Subcutaneous abdominal adipose tissue (tissue), 5 donors: Measurements from ENCODE around the gene GLB1L2.

Experiments
- H3K27ac ChIP-seq: one replicate; pipeline ENCODE4 v1.7.0; 2013; ENCODE audit warnings: low read depth, mild to moderate bottlenecking, inconsistent platforms, low read length, moderate library complexity
- H3K27me3 ChIP-seq, 5 donors: one replicate each; pipeline ENCODE4 v1.7.0; 2013; ENCODE audit warnings: low read length in 5 of 5, inconsistent platforms in 1 of 5; ENCODE audit not compliant: control insufficient read depth in 5 of 5, insufficient read depth in 4 of 5
- H3K36me3 ChIP-seq, 5 donors: one replicate each; pipeline ENCODE4 v1.7.0; 2013; ENCODE audit warnings: low read length in 5 of 5; ENCODE audit not compliant: control insufficient read depth in 5 of 5, insufficient read depth in 5 of 5
- H3K4me1 ChIP-seq, 5 donors: one replicate each; pipeline ENCODE4 v1.7.0; 2013; ENCODE audit warnings: low read length in 5 of 5, mild to moderate bottlenecking in 3 of 5, moderate library complexity in 1 of 5; ENCODE audit not compliant: control insufficient read depth in 5 of 5, insufficient read depth in 5 of 5
- H3K4me3 ChIP-seq, 5 donors: one replicate each; pipeline ENCODE4 v1.7.0; 2013; ENCODE audit warnings: low read length in 5 of 5, low read depth in 1 of 5
- H3K9ac ChIP-seq, 5 donors: one replicate each; pipeline ENCODE4 v1.7.0; 2013; ENCODE audit warnings: low read length in 5 of 5, mild to moderate bottlenecking in 4 of 5, moderate library complexity in 3 of 5
- H3K9me3 ChIP-seq, 5 donors: one replicate each; pipeline ENCODE4 v1.7.0; 2013; ENCODE audit warnings: low read length in 5 of 5; ENCODE audit not compliant: control insufficient read depth in 5 of 5
- donor health status: healthy.
- donor health status: healthy.
- donor health status: healthy.
- donor health status: healthy.
- donor health status: healthy.

Gene GLB1L2

GRCh38 chr11:134374171-134374570 lies 42.4 kb downstream of the GLB1L2 start:
- Histone ChIP-seq H3K4me3 (no peak overlapping the region), H3K27ac (no peak overlapping the region), H3K4me1 (peaks cover 0 to 2% (median 0%) of the 10 kb centered on the region in 5 donors), H3K27me3 (peaks cover 0 to 12% (median 0%) of the 10 kb centered on the region in 5 donors), H3K9me3 (no peaks in the 10 kb centered on the region), H3K36me3 (no peaks in the 10 kb centered on the region), H3K9ac (no peak overlapping the region)

- Histone ChIP-seq H3K27ac (no peak overlapping the region), H3K4me1 (peaks cover 0 to 2% (median 0%) of the 10 kb centered on the region in 5 donors), H3K9me3 (no peaks in the 10 kb centered on the region), H3K27me3 (peaks cover 0 to 11% (median 4%) of the 10 kb centered on the region in 5 donors), H3K4me3 (no peak overlapping the region), H3K9ac (no peak overlapping the region), H3K36me3 (no peaks in the 10 kb centered on the region)
Observed at GRCh38 chr11:134374891-134375550, 43.2 kb downstream of the GLB1L2 start.

GRCh38 chr11:134376150-134376921 lies 44.5 kb downstream of the GLB1L2 start:
- Histone ChIP-seq H3K27ac (no peak overlapping the region), H3K9ac (no peak overlapping the region), H3K9me3 (no peaks in the 10 kb centered on the region), H3K4me1 (peaks cover 0 to 2% (median 0%) of the 10 kb centered on the region in 5 donors), H3K27me3 (peaks cover 0 to 7% (median 4%) of the 10 kb centered on the region in 5 donors), H3K4me3 (no peak overlapping the region), H3K36me3 (no peaks in the 10 kb centered on the region)

GRCh38 chr11:134377876-134378275 lies 46.1 kb downstream of the GLB1L2 start:
- peaks cover 0 to 7% (median 4%) of the 10 kb centered on the region in 5 donors for H3K27me3 ChIP-seq
- peaks cover 0 to 2% (median 0%) of the 10 kb centered on the region in 5 donors for H3K4me1 ChIP-seq
- no peak overlapping the region for H3K27ac ChIP-seq
- H3K4me3 ChIP-seq: no peak overlapping the region
- H3K36me3 ChIP-seq: no peaks in the 10 kb centered on the region
- no peak overlapping the region for H3K9ac ChIP-seq
- H3K9me3 ChIP-seq: no peaks in the 10 kb centered on the region

- Histone ChIP-seq H3K4me1 (peaks cover 0 to 2% (median 0%) of the 10 kb centered on the region in 5 donors), H3K36me3 (no peaks in the 10 kb centered on the region), H3K9ac (no peak overlapping the region), H3K4me3 (no peak overlapping the region), H3K27ac (no peak overlapping the region), H3K9me3 (peaks cover 0 to 3% (median 0%) of the 10 kb centered on the region in 5 donors), H3K27me3 (peaks cover 0 to 8% (median 5%) of the 10 kb centered on the region in 5 donors)
Observed at GRCh38 chr11:134379241-134379640, 47.5 kb downstream of the GLB1L2 start.

- Histone ChIP-seq H3K4me1 (peaks cover 0 to 2% (median 0%) of the 10 kb centered on the region in 5 donors), H3K9ac (no peak overlapping the region), H3K27me3 (peaks cover 0 to 8% (median 2%) of the 10 kb centered on the region in 5 donors), H3K27ac (no peak overlapping the region), H3K9me3 (peaks cover 0 to 3% (median 0%) of the 10 kb centered on the region in 5 donors), H3K4me3 (no peak overlapping the region), H3K36me3 (no peaks in the 10 kb centered on the region)
Observed at GRCh38 chr11:134380229-134380628, 48.4 kb downstream of the GLB1L2 start.

- no peaks in the 10 kb centered on the region for H3K36me3 ChIP-seq
- no peak overlapping the region for H3K4me3 ChIP-seq
- no peak overlapping the region for H3K27ac ChIP-seq
- H3K9ac ChIP-seq: no peak overlapping the region
- peaks cover 0 to 8% (median 5%) of the 10 kb centered on the region in 5 donors for H3K27me3 ChIP-seq
- H3K4me1 ChIP-seq: no peaks in the 10 kb centered on the region
- H3K9me3 ChIP-seq: peaks cover 0 to 3% (median 0%) of the 10 kb centered on the region in 5 donors
Observed at GRCh38 chr11:134380785-134381184, 49.0 kb downstream of the GLB1L2 start.

GRCh38 chr11:134382257-134382656 lies 50.5 kb downstream of the GLB1L2 start:
- Histone ChIP-seq H3K27ac (no peak overlapping the region), H3K4me3 (no peak overlapping the region), H3K27me3 (peaks cover 0 to 12% (median 8%) of the 10 kb centered on the region in 5 donors), H3K9me3 (peaks cover 0 to 3% (median 0%) of the 10 kb centered on the region in 5 donors), H3K36me3 (no peaks in the 10 kb centered on the region), H3K4me1 (no peaks in the 10 kb centered on the region), H3K9ac (no peak overlapping the region)

- H3K27ac ChIP-seq: no peak overlapping the region
- no peaks in the 10 kb centered on the region for H3K4me1 ChIP-seq
- H3K36me3 ChIP-seq: no peaks in the 10 kb centered on the region
- H3K9ac ChIP-seq: no peak overlapping the region
- peaks cover 0 to 3% (median 0%) of the 10 kb centered on the region in 5 donors for H3K9me3 ChIP-seq
- H3K27me3 ChIP-seq: peaks cover 0 to 14% (median 10%) of the 10 kb centered on the region in 5 donors
- H3K4me3 ChIP-seq: no peak overlapping the region
Observed at GRCh38 chr11:134382830-134383229, 51.0 kb downstream of the GLB1L2 start.
